B cell (primary cell): ENCODE data around the gene ANK3.

Source experiments
- EZH2 ChIP-seq: IDR thresholded peaks from 2 replicates; pipeline ENCODE4 v1.6.1; 2012; ENCODE audit warnings: borderline replicate concordance, low read depth, mild to moderate bottlenecking, moderate library complexity, low read length; ENCODE audit not compliant: insufficient read depth, poor library complexity, severe bottlenecking
- TF ChIP-seq, protein P1 (sequence below): fragments of 200-600 bp; IDR thresholded peaks from one replicate; pipeline ENCODE4 v1.8.0; 2022; ENCODE audit warnings: antibody characterized with exemption, mild to moderate bottlenecking

DNA sequence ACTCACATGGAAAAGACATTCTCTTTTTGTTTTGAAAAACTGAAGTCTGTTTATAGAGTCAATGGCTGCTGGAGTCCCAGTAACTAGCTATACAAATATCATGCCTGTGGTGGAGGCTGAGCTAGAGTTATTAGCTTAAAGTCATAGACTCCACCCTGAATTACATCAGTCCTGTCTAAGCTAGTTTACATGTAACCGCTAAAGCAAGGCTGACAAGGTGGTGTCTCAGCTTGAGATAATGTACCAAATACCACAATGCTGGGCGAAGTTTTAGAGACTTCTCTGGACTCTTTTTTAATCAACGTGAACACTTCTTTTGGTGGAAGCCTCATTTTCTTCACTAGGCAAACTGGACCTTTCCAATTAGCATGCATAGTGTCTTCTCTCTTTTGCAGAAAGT lies 219.4 kb downstream of the ANK3 start:
- TF ChIP-seq, protein P1, sequence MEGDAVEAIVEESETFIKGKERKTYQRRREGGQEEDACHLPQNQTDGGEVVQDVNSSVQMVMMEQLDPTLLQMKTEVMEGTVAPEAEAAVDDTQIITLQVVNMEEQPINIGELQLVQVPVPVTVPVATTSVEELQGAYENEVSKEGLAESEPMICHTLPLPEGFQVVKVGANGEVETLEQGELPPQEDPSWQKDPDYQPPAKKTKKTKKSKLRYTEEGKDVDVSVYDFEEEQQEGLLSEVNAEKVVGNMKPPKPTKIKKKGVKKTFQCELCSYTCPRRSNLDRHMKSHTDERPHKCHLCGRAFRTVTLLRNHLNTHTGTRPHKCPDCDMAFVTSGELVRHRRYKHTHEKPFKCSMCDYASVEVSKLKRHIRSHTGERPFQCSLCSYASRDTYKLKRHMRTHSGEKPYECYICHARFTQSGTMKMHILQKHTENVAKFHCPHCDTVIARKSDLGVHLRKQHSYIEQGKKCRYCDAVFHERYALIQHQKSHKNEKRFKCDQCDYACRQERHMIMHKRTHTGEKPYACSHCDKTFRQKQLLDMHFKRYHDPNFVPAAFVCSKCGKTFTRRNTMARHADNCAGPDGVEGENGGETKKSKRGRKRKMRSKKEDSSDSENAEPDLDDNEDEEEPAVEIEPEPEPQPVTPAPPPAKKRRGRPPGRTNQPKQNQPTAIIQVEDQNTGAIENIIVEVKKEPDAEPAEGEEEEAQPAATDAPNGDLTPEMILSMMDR: no peak
- TF ChIP-seq EZH2: no peak
